Medulla oblongata (tissue), 1 donor: ENCODE data around the gene MVK.
A peak's percentile ranks its signal among the peaks of the same experiment; 100 is the strongest.

ENCODE experiments used
- DNase-seq: peaks from one replicate; pipeline ENCODE4 v3.0.0-alpha.2; 2015; ENCODE audit errors: extremely low spot score

MVK gene

DNA sequence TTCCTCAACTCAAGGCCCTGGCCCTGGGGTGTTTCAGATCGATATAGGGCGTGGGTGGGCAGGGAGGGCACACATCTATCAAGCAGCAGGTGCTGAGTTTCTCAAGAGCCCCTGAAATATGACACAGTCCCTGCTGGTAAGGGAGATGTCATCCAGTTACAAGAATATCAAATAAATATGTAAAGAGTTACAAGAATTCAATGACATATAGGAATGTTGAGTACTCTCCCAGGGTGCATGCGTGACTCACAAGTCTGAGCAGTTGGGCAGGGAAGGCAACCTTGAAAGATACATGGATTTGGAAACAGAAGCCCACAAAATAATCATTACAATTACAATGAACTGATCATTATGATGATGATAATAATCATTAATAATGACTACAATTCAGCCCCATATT lies 35.2 kb downstream of the MVK start:
- no peak for DNase-seq

DNA sequence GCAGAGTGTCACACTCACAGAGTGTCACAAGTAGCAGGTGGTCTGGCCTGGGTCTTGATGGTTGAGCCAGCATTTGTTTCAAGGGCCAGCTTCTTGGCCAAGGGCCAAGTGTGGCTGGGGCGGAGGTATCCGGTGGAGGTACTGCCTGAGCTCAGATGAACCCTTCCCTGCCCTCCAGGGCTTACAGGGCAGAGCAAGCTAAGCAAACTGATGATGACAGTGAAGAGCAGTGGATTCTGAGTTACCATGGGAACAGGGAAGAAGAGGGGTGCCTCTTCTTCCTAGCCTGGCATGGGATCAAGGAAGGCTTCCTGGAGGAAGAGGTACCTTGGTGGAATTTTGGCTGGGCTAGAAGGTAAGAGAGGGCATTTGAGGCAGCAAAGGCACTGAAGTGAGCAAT lies 35.7 kb downstream of the MVK start:
- DNase-seq = no peak

DNA sequence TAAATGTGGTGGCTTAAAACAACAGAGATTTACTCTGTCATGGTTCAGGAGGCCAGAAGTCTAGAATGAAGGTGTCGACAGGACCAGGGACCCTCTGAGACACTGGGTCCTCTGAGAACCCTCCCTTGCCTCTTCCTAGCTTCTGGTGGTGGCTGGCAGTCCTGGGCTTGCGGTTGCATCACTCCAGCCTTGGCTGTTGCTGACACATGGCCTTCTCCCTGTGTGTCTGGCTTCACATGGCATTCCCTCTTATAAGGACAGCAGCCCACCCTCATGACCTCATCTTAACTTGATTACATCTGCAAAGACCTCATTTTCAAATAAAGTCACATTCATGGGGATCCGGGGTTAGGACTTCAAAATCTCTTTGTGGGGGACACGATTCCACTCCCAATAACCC lies 36.9 kb downstream of the MVK start:
- no peak for DNase-seq

DNA sequence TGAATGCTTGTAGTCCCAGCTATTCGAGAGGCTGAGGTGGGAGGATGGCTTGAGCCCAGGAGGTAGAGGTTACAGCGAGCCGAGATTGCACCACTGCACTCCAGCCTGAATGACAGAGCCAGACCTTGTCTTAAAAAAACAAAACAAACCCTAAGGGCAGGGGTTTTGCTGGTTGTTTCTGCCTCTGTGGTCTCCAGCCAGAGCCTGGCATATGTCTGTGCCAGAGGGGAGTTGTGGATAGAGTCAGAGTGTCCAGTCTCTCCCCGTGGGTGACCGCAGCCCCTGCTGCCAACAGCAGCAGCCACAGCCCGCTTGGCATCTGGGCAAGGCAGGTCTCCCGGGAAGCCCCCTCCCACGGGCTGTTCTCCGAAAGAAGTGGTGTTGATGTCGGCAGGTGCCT lies 37.6 kb downstream of the MVK start:
- no peak for DNase-seq

DNA sequence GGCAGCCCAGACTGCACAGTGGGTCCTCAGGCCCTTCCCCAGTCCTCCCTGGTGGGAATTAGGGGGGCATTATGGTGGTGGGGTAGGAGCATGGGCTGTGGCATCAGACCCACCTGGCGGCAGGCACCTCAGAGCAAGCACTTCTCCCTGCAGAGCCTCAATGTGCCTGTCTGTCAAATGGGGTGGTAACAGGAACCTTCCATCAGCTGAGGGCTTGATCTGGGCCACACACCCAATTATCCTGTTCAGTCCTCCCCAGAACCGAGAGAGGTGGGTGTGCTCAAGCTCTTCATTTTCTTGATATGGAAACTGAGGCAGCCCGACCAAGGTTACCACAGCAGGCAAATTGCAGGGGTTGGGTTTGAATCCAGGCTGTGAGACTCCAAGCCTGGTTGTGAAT lies 38.4 kb downstream of the MVK start:
- no peak for DNase-seq

- no peak for DNase-seq
Observed at GRCh38 chr12:109612975-109613502, 39.4 kb downstream of the MVK start.

GRCh38 chr12:109613649-109614455 lies 40.3 kb downstream of the MVK start:
- no peak for DNase-seq

DNA sequence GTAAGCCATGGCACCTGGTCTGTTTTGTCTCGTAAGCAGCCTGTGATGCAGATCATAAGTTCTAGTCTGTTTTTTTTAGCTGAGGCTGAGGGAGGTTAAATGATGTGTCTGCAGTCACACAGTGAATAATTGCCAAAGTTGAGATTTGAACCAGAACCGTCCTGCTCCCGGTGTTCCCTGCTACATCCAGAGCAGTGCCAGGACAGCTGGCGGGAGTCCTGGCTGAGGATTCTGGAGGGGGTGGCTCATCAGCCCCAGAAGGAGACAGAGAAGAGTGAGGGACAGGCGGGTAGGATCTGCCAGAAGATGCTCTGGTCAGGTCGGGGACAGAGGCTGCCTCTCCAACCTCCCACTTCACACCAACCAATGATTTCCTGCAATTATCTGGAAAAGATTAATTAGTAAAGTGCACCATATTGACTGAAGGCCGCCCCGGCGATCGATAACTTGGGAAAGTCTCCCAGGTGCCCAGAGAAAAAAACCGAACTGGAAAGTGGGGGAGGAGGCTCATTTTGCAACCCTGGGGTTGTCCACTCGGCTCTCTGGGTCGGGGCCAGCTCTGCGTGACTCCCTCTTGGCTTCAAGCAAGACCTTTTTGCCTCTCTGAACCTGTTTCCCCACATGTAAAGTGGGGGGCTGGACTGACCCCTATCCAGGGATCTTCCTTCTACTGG lies 42.1 kb downstream of the MVK start:
- DNase-seq = no peak

DNA sequence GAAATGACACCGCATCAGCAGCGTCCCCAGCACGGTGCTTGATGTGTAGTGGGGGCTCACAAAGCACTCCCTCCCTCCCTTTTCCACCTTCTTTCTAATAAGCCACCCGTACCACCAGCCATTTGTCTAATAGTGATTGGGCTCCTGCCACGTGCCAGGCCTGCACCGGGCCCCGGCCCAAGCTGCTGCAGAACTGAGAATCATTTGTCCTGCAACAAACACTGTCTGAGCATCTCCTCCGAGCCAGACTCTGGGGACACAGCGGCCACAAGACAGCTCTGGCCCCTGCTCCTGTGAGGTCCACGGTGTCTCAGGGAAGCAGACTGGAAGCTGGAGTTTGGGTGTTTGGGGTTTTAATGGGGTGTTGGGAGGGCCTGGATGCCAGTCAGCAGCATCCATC lies 43.9 kb downstream of the MVK start:
- DNase-seq = peak; percentile 91

- DNase-seq = no peak
Observed at GRCh38 chr12:109618082-109618481, 44.5 kb downstream of the MVK start.

DNA sequence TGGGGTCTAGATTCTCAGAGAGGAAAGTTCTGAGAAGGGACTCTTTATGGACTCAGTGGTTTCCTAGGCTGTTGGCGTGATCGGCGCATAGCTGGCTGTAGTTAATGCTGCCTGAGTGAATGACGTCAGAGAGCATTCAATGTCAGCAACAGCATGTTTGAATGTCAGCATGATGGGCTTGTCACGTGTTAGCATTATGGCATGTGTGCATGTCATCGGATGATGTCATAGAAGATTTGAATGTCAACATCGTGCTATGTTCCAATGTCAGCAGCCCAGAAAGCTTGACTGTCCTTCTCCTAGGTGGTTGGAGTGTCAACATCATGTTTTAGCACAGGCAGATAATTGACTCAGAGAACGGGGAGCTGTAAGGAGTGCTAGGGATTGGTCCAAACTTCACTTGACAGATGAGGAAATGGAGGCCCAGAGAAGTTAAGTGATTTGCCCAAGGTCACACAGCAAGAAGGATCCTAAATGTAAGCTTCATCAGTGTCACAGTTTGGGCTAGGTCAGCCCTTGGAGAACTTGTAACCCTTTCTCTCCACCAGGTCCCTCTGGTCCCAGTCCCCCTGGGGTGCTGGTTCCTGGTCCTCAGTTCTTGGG lies 45.5 kb downstream of the MVK start:
- DNase-seq = no peak

DNA sequence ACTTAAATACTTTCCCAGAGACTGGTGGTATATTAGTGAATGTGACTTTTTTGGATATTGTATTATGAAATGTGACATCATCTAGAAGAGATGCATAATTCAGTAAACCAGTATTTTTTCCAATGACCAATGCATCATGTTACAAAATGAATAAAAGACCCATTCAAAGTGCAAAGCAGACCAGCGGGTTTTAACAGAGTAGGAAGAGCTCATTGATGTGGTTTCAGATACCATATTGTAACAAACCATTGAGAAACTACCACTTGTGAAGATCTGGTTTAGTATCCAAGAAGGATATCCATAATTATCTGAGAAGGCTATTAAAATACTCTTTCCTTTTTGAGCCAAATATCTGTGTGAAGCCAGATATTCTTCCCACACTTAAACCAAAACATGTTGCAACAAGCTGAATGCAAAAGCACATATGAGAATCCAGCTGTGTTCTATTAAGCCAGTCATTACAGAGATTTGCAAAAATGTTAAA lies 47.7 kb downstream of the MVK start:
- DNase-seq = no peak

- no peak for DNase-seq
Observed at GRCh38 chr12:109621901-109622364, 48.3 kb downstream of the MVK start.

GRCh38 chr12:109624467-109624866 lies 50.9 kb downstream of the MVK start:
- no peak for DNase-seq

DNA sequence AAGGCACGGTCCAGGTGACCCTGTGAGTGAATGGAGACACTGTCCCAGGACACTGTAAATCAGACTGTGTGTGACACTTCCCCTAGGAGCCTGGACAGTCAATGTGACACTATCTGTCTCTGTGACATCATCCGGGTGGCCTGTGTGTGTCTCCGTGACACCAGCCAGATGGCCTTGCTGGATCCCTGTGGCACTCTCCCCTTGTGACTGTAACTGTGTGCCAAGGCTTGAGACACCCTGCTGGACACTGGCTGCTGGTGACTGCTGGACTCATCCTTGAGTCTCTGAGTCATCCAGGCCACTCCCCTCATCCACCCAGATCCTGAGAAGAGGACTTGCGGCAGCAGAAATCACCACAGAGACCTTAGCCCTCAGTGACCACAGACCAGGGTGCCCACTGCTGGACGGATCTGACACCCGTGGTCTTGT lies 51.6 kb downstream of the MVK start:
- DNase-seq = peak; percentile 98

GRCh38 chr12:109625749-109626377 lies 52.3 kb downstream of the MVK start:
- DNase-seq = no peak

GRCh38 chr12:109626378-109627115 lies 53.0 kb downstream of the MVK start:
- DNase-seq = peak; percentile 95

GRCh38 chr12:109627633-109628032 lies 54.0 kb downstream of the MVK start:
- no peak for DNase-seq

DNA sequence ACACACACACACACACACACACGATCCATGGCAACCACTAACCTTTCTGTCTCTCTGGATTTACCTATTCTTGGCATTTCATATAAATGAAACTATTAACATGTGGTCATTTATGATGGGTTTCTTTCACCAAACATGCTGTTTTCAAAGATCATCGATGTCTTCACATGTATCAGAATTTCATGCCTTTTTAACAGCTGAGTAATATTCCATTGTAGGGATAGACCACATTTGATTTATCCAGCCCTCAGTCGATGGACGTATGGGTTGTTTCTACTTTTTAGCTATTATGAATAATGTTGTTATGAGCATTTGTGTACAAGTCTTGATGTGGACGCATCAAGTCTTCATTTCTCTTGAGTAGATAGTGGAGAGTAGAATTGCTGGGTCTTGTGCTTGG lies 56.5 kb downstream of the MVK start:
- no peak for DNase-seq

- no peak for DNase-seq
Observed at GRCh38 chr12:109630815-109631214, 57.2 kb downstream of the MVK start.

- no peak for DNase-seq
Observed at GRCh38 chr12:109631302-109631701, 57.7 kb downstream of the MVK start.
